GM18499 (cell line): ENCODE results near the gene TMPRSS7.

ENCODE experiments used
- ATAC-seq: cut with Tn5 transposase; IDR thresholded peaks from one replicate; pipeline ENCODE4 v1.9.1; 2021; ENCODE audit warnings: moderate number of reproducible peaks; ENCODE audit not compliant: insufficient read depth, unreplicated experiment

The TMPRSS7 gene

GRCh38 chr3:112122870-112123269, 88.3 kb downstream of the TMPRSS7 start:
- ATAC-seq: no peak

- ATAC-seq: no peak
These were observed 89.0 kb downstream of the TMPRSS7 start for GRCh38 chr3:112123548-112123947.

DNA sequence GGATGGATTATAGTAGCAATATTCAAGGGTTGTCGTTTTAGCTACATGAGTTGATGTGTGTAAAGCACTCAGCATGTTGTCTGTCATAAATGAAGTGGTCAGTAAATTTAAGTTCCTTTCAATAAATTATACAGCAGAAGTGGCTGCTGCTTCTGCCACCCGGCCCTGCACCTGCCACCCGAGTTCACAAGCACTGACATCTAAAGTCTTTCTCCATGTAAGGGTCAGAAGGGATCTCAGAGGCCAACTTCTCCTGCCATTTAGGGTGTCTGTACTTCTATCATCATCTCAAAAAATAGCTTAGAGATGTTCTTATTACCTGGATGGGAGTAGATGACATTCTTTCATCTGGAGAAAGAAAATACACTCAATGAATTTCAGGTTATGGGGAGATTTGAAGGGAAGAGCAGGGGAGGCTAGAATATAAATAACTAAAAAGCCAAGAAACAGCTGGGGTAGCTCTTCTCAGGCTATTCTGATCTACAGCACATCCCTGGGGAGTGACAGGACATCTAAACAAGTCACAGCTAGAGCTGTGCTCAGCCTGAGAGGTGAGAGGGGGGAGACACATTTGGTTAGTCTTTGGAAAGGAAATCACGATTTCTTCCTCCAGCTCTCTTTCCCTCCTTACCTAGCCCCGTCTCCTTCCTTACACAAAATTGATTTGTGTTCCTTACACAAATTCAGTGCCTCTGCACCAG, 90.5 kb downstream of the TMPRSS7 start:
- ATAC-seq: no peak

GRCh38 chr3:112126511-112126911, 92.0 kb downstream of the TMPRSS7 start:
- no peak for ATAC-seq

GRCh38 chr3:112127522-112128494, 93.3 kb downstream of the TMPRSS7 start:
- ATAC-seq: no peak

DNA sequence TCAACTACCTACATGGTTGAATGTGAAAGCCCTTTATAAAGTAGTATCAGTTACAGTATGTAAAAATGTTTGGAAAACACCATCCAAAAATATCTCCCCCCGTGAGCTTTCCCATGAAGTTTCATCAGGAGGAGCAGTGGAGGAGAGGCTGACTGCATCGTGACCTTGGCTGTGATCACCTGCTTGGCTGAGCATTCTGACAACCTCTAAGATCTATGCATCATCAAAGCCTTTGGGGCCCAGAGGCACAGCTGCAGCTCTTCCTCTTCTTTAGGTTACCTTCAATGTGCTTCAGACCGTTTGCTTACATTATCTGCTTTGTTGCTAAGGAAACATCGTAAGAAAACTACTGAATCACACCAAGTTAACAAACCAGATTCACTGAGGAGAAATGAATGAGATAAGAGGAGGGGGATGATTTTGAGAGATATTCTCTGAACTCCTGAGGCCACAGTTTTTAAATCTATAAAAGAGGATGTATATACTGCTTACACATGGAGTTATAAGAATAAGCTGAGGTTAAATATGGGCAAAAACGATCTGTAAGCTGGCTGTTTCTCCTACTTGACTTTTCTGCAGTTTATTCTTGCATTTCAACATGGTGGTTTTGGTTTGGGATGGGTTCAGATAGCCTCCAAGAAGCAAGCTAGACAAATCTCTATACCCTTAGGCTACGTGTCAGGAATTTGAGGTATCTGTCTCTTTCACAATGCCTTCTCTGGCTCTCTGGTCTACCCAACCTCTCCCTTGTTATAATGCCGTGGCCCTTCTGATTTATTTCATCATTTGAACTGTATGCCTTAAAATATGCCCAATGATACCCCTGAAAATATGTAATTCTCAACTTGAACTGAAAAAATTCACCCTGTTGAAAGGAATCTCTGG, 94.5 kb downstream of the TMPRSS7 start:
- peak; percentile 46 for ATAC-seq

DNA sequence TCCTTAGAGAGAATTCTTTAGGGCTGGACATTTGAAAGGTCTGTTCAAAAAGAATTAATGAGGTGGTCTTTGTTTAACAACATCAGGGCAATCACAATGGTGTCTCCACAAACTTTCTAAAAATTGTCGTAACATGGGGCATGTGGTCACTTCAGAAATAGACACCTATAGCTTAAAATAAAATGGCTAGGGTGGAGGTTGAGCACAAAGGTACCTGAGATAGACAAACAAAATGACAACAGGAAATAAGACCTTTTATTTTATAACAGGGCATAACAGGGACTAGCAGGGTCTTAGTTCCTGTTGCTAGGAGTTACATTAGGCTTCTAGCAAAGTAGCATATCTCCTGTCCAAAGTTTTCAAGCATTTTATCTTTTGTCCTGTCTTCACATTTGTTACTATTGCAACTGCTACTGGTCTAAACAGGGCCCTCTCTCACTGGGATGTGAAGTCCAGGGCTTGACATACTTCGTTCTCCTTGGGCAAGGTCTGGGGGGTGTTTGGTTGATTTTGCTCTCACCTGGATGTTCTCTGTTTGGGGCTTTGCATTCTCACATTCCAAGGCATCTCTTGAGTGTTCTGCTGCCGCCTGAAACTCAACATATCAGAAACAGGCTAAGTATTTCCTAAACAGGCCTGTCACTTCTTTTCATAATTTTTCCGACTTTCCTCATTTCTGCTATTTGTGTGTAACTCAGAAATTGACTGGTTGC, 95.5 kb downstream of the TMPRSS7 start:
- no peak for ATAC-seq

DNA sequence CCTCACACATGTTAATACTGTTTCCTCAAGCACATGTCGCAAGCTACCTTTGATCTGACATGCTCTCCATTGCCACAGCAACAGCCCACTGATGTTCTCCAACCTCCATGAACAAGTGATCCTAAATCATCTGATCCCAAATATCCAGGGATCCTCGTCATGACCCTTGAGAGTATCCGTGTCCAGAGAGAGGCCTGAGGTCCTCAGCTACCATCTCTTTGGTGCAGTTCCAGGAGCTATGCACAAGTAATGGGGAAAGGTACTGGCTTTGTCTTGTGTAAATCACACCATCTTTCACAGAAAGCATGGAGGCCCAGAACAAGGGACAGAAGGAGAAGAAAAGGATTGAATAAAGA, 96.1 kb downstream of the TMPRSS7 start:
- ATAC-seq: no peak
